ENCODE data around the gene FZD8.

FZD8 gene

GRCh38 chr10:35644050-35644950 lies 2.2 kb upstream of the FZD8 start:
- no peak overlapping the region for H4K8ac ChIP-seq (ENCODE audit: low read depth, low read length)
- H3K4me1 ChIP-seq (ENCODE audit: control insufficient read depth in 2 of 2, insufficient read depth in 1 of 2, low read depth in 1 of 2, low read length in 2 of 2): peaks cover 2 to 5% of the 10 kb centered on the region in 2 donors
- H3K4ac ChIP-seq (ENCODE audit: low read length): no peak overlapping the region
- H2BK120ac ChIP-seq (ENCODE audit: low read depth, low read length): no peak overlapping the region
- no CpG with 5 or more reads among the region's 13 CpGs for WGBS, 2 donors (ENCODE audit: extremely low coverage in 2 of 2, insufficient read length in 2 of 2, insufficient replicate concordance in 1 of 2)
- no peak for DNase-seq (ENCODE audit: low spot score)
- H3K23ac ChIP-seq (ENCODE audit: low read depth, low read length, poor library complexity): no peak overlapping the region
- peaks cover 8% of the 10 kb centered on the region for H3K79me1 ChIP-seq (ENCODE audit: low read depth, low read length)
- peak overlapping the region in 1 of 2 donors; percentile 80 for H3K4me3 ChIP-seq (ENCODE audit: low read length in 2 of 2)
- H3K4me2 ChIP-seq (ENCODE audit: insufficient read depth, low read length, poor library complexity, severe bottlenecking): peak overlapping the region; percentile 89
- H2BK5ac ChIP-seq (ENCODE audit: low read length): no peak overlapping the region
- no peak overlapping the region for H2BK12ac ChIP-seq (ENCODE audit: low read length)
- H2BK15ac ChIP-seq (ENCODE audit: low read length): no peak overlapping the region
- H3K14ac ChIP-seq (ENCODE audit: low read length): no peak overlapping the region
- peaks cover 4% of the 10 kb centered on the region in 2 donors for H3K9me3 ChIP-seq (replicated peaks in 1 of 2; ENCODE audit: control insufficient read depth in 2 of 2, insufficient read depth in 1 of 2, low read depth in 1 of 2, low read length in 2 of 2)
- H3K9ac ChIP-seq (ENCODE audit: low read depth, low read length, poor library complexity): no peak overlapping the region
- H3K18ac ChIP-seq (ENCODE audit: low read length): no peak overlapping the region
- no peak overlapping the region for H2AK5ac ChIP-seq (ENCODE audit: low read depth, low read length)
- H3K27me3 ChIP-seq (ENCODE audit: control insufficient read depth in 3 of 3, insufficient read depth in 3 of 3, low read depth in 1 of 3, low read length in 3 of 3): peaks cover 0 to 56% (median 4%) of the 10 kb centered on the region in 3 experiments
- no peak overlapping the region for H3K27ac ChIP-seq (replicated peaks; ENCODE audit: low read length)
- no peak overlapping the region for H4K91ac ChIP-seq (ENCODE audit: low read depth, low read length, poor library complexity)
- peaks cover 0 to 8% of the 10 kb centered on the region in 2 donors for H3K36me3 ChIP-seq (replicated peaks in 1 of 2; ENCODE audit: control insufficient read depth in 2 of 2, insufficient read depth in 2 of 2, low read length in 2 of 2)
- peak overlapping the region; percentile 98 for H2AFZ ChIP-seq (ENCODE audit: low read length)

GRCh38 chr10:35643151-35644049 lies 1.3 kb upstream of the FZD8 start:
- Histone ChIP-seq H2AK5ac (ENCODE audit: low read depth, low read length) (no peak overlapping the region), H3K4me1 (ENCODE audit: control insufficient read depth in 2 of 2, insufficient read depth in 1 of 2, low read depth in 1 of 2, low read length in 2 of 2) (peaks cover 2 to 5% of the 10 kb centered on the region in 2 donors), H4K8ac (ENCODE audit: low read depth, low read length) (no peak overlapping the region), H3K27ac (replicated peaks; ENCODE audit: low read length) (no peak overlapping the region), H3K9ac (ENCODE audit: low read depth, low read length, poor library complexity) (no peak overlapping the region), H3K9me3 (replicated peaks in 1 of 2; ENCODE audit: control insufficient read depth in 2 of 2, insufficient read depth in 1 of 2, low read depth in 1 of 2, low read length in 2 of 2) (peaks cover 4% of the 10 kb centered on the region in 2 donors), H4K91ac (ENCODE audit: low read depth, low read length, poor library complexity) (no peak overlapping the region), H3K14ac (ENCODE audit: low read length) (no peak overlapping the region), H3K4me3 (ENCODE audit: low read length in 2 of 2) (peak overlapping the region; percentile 22 to 80), H3K18ac (ENCODE audit: low read length) (peak overlapping the region; percentile 91), H2BK120ac (ENCODE audit: low read depth, low read length) (no peak overlapping the region), H3K4me2 (ENCODE audit: insufficient read depth, low read length, poor library complexity, severe bottlenecking) (peak overlapping the region; percentile 89), H2AFZ (ENCODE audit: low read length) (peak overlapping the region; percentile 98), H3K27me3 (ENCODE audit: control insufficient read depth in 3 of 3, insufficient read depth in 3 of 3, low read depth in 1 of 3, low read length in 3 of 3) (peaks cover 0 to 63% (median 4%) of the 10 kb centered on the region in 3 experiments), H2BK15ac (ENCODE audit: low read length) (no peak overlapping the region), H2BK5ac (ENCODE audit: low read length) (no peak overlapping the region), H2BK12ac (ENCODE audit: low read length) (no peak overlapping the region), H3K36me3 (replicated peaks in 1 of 2; ENCODE audit: control insufficient read depth in 2 of 2, insufficient read depth in 2 of 2, low read length in 2 of 2) (peaks cover 0 to 9% of the 10 kb centered on the region in 2 donors), H3K23ac (ENCODE audit: low read depth, low read length, poor library complexity) (peak overlapping the region; percentile 65), H3K4ac (ENCODE audit: low read length) (no peak overlapping the region), H3K79me1 (ENCODE audit: low read depth, low read length) (peaks cover 8% of the 10 kb centered on the region)
- WGBS, 2 donors (ENCODE audit: extremely low coverage in 2 of 2, insufficient read length in 2 of 2, insufficient replicate concordance in 1 of 2): no CpG with 5 or more reads among the region's 42 CpGs
- peak; percentile 43 for DNase-seq (ENCODE audit: low spot score)

GRCh38 chr10:35642793-35643114 lies 658 bp upstream of the FZD8 start:
- Histone ChIP-seq H3K4me3 (ENCODE audit: low read length in 2 of 2) (peak overlapping the region; percentile 57 to 80), H4K8ac (ENCODE audit: low read depth, low read length) (no peak overlapping the region), H2AFZ (ENCODE audit: low read length) (peak overlapping the region; percentile 98), H2BK12ac (ENCODE audit: low read length) (no peak overlapping the region), H2AK5ac (ENCODE audit: low read depth, low read length) (peak overlapping the region; percentile 56), H3K14ac (ENCODE audit: low read length) (peak overlapping the region; percentile 17), H2BK120ac (ENCODE audit: low read depth, low read length) (no peak overlapping the region), H3K4me1 (ENCODE audit: control insufficient read depth in 2 of 2, insufficient read depth in 1 of 2, low read depth in 1 of 2, low read length in 2 of 2) (peaks cover 2 to 11% of the 10 kb centered on the region in 2 donors), H3K9me3 (replicated peaks in 1 of 2; ENCODE audit: control insufficient read depth in 2 of 2, insufficient read depth in 1 of 2, low read depth in 1 of 2, low read length in 2 of 2) (peaks cover 4% of the 10 kb centered on the region in 2 donors), H3K27ac (replicated peaks; ENCODE audit: low read length) (no peak overlapping the region), H3K4me2 (ENCODE audit: insufficient read depth, low read length, poor library complexity, severe bottlenecking) (peak overlapping the region; percentile 89), H2BK5ac (ENCODE audit: low read length) (peak overlapping the region; percentile 24), H3K27me3 (ENCODE audit: control insufficient read depth in 3 of 3, insufficient read depth in 3 of 3, low read depth in 1 of 3, low read length in 3 of 3) (peaks cover 0 to 70% (median 4%) of the 10 kb centered on the region in 3 experiments), H3K4ac (ENCODE audit: low read length) (no peak overlapping the region), H3K36me3 (replicated peaks in 1 of 2; ENCODE audit: control insufficient read depth in 2 of 2, insufficient read depth in 2 of 2, low read length in 2 of 2) (peaks cover 0 to 9% of the 10 kb centered on the region in 2 donors), H3K18ac (ENCODE audit: low read length) (peak overlapping the region; percentile 85), H3K79me1 (ENCODE audit: low read depth, low read length) (peaks cover 8% of the 10 kb centered on the region), H3K9ac (ENCODE audit: low read depth, low read length, poor library complexity) (no peak overlapping the region), H2BK15ac (ENCODE audit: low read length) (no peak overlapping the region), H4K91ac (ENCODE audit: low read depth, low read length, poor library complexity) (no peak overlapping the region), H3K23ac (ENCODE audit: low read depth, low read length, poor library complexity) (peak overlapping the region; percentile 100)
- DNase-seq (ENCODE audit: low spot score): no peak
- no CpG with 5 or more reads among the region's 17 CpGs for WGBS, 2 donors (ENCODE audit: extremely low coverage in 2 of 2, insufficient read length in 2 of 2, insufficient replicate concordance in 1 of 2)
